ENCODE results near the gene MTA1. TPM values are rescaled to one million over a fixed set of nuclear protein-coding genes. Genes with fewer than 3 reads are reported as not detected.

MTA1 gene
- total RNA-seq, 2 donors from 2014 or later: 93.4 to 252 TPM

- Mint-ChIP-seq H3K27me3 (no peaks in the 10 kb centered on the region), H3K27ac (peak overlapping the region in 1 of 2 donors; percentile 0), H3K36me3 (no peaks in the 10 kb centered on the region), H3K4me1 (ENCODE audit: low read depth in 2 of 2) (peaks cover 31 to 33% of the 10 kb centered on the region in 2 donors), H3K4me3 (peak overlapping the region; percentile 14), H3K9me3 (no peaks in the 10 kb centered on the region)
- DNase-seq (ENCODE audit: low spot score): no peak
- ATAC-seq: no peak
These were observed 64.7 kb downstream of the MTA1 start for GRCh38 chr14:105484069-105484996.

DNA sequence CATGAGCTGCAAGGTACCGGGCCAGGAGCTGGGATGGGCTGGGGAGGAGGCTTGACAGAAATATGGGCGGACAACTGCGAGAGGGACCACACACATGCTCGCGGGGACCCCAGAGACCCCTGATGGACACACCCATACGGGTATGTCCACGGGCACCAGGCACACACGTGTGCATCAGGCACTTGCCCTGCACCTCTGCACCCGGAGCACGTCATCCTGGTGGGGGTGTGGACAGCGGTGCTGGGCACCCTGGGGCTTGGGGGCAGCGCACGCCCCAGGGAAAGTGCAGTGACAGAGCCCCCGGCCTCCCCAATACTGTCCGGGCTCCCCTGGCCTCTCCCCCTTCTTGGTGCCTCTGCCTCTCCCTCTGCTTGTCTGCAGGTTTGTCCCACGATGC lies 65.4 kb downstream of the MTA1 start:
- ATAC-seq (no peak), DNase-seq (ENCODE audit: low spot score) (no peak)
- no peaks in the 10 kb centered on the region for H3K27me3 Mint-ChIP-seq
- H3K27ac Mint-ChIP-seq: no peak overlapping the region
- peaks cover 36% of the 10 kb centered on the region in 2 donors for H3K4me1 Mint-ChIP-seq (ENCODE audit: low read depth in 2 of 2)
- H3K9me3 Mint-ChIP-seq: no peaks in the 10 kb centered on the region
- no peaks in the 10 kb centered on the region for H3K36me3 Mint-ChIP-seq
- no peak overlapping the region for H3K4me3 Mint-ChIP-seq

DNA sequence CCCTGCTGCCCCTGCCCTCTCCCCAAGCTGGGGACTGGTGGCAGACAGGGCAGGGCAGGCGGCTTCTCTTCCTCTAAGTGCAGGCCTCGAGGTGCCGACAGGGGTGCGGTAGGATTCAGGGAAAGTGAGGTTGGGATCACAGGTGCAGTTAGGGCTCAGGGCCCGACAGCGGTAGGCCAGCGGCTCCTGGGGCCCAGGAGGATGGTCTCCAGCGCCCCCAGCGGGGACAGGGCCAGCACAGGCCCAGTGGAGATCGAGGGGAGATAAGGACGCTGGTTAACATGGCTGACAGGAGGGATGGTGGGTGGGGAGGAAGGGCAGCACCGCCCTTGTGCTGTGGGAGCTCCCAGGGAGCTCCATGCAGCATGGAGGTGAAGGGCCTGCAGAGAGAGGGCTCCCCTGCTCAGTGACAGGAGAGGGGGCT lies 66.1 kb downstream of the MTA1 start:
- Mint-ChIP-seq H3K9me3 (no peaks in the 10 kb centered on the region), H3K27me3 (no peaks in the 10 kb centered on the region), H3K4me1 (ENCODE audit: low read depth in 2 of 2) (peaks cover 31 to 36% of the 10 kb centered on the region in 2 donors), H3K27ac (peak overlapping the region in 1 of 2 donors; percentile 64), H3K36me3 (no peaks in the 10 kb centered on the region), H3K4me3 (no peak overlapping the region)
- ATAC-seq: no peak
- DNase-seq (ENCODE audit: low spot score): no peak

DNA sequence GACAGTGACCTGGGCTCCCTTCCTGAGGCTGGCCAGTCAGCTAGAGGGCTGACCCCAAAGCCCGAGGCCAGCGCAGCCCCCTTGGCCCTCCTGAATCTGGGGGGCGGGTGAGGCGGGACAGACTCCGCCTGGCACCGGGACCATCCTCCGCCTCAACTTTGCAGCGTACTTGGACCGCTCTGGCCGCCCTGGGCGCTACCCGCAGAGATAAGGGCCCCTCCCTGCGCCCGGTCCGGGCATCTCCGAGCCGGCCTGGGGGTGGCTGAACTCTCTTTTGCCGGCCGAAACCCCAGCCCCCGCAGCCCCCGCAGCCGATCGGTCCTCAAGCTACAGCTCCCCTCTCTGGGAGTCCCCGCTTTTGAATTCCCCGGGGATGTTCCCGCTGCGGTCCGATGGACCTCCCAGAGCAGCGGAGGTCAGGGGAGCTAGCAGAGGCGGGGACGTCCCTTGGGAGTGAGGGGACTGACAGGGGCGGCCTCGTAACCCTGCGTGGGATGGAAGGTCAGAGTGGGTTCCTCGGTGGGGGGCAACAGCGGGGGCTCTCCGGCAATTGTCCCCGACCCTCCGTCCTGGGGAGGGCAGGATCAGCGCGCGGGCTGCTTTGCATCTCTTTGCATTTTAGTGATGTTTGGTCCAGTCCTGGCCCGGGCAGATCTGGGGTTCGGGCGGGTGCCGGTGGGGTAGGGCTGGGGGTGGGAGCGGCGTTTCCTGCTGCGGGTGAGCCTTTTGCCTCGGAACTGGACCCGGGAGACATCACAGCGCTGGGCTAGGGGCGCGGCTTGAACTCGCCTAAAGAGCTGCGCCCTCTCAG lies 66.7 kb downstream of the MTA1 start, which contains the start of gene CRIP1:
TSS of gene CRIP1 (plus strand) at position 724 of the 811 bp plus-strand sequence. CDS start 374 bp downstream, outside the sequence.
- H3K9me3 Mint-ChIP-seq: no peaks in the 10 kb centered on the region
- peak within 1 kb of the TSS; percentile 49 to 64 for H3K27ac Mint-ChIP-seq
- H3K4me3 Mint-ChIP-seq: peak within 1 kb of the TSS; percentile 73
- ATAC-seq (no peak), DNase-seq (ENCODE audit: low spot score) (peak; percentile 78)
- peaks cover 25 to 33% of the 10 kb centered on the region in 2 donors for H3K4me1 Mint-ChIP-seq (ENCODE audit: low read depth in 2 of 2)
- no peaks in the 10 kb centered on the region for H3K27me3 Mint-ChIP-seq
- H3K36me3 Mint-ChIP-seq: no peaks in the 10 kb centered on the region

DNA sequence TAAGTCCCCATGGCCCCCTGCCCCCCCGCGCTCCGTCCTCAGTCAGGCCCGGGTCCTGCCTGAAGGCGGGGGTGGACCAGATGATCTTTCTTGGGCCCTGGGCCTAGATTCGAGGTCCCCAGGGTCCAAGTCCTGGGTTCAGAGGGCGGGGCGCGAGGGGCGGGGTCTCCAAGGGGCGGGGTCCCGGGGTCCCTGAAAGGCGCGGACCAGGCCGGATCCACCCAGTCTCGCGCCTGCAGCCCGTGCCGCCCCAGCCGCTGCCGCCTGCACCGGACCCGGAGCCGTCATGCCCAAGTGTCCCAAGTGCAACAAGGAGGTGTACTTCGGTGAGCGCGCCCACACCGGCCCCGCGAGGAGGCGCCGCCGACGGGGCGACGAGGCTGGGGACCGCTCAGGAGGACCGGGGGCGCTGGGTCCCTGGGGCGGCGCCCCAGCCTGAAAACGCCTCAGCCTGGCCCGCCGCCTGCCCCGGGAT lies 67.4 kb downstream of the MTA1 start:
- DNase-seq (ENCODE audit: low spot score) (no peak), ATAC-seq (no peak)
- Mint-ChIP-seq H3K27ac (no peak overlapping the region), H3K9me3 (no peaks in the 10 kb centered on the region), H3K4me1 (ENCODE audit: low read depth in 2 of 2) (peaks cover 25 to 34% of the 10 kb centered on the region in 2 donors), H3K4me3 (peak overlapping the region; percentile 73), H3K27me3 (no peaks in the 10 kb centered on the region), H3K36me3 (no peaks in the 10 kb centered on the region)

GRCh38 chr14:105487449-105487985 lies 67.9 kb downstream of the MTA1 start:
- ATAC-seq: no peak
- peaks cover 21 to 29% of the 10 kb centered on the region in 2 donors for H3K4me1 Mint-ChIP-seq (ENCODE audit: low read depth in 2 of 2)

DNA sequence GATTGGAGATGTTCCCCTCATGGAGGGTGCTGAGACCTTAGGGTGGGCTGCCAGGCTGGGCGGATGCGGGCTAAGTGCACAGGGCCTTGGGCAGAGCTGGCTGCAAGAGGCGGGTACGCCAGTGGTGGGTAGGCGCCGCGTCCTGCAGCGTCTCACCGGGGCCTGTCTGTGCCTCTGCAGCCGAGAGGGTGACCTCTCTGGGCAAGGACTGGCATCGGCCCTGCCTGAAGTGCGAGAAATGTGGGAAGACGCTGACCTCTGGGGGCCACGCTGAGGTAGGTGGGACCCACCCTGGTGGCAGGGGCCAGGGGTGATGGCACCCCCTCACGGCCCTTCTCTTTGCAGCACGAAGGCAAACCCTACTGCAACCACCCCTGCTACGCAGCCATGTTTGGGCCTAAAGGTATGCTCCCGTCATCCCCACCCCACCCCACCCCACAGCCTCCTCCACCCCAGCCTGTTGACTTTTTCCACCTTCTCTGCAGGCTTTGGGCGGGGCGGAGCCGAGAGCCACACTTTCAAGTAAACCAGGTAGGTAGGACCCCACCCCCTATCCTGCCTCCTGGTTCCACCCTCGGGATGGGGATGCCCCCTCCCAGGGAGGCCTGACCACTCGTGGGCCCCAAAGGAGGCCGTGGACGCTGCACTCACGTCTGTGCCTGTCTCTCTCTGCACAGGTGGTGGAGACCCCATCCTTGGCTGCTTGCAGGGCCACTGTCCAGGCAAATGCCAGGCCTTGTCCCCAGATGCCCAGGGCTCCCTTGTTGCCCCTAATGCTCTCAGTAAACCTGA lies 68.6 kb downstream of the MTA1 start:
- Mint-ChIP-seq H3K27ac (peak overlapping the region; percentile 41 to 49), H3K4me3 (peak overlapping the region; percentile 73), H3K27me3 (no peaks in the 10 kb centered on the region), H3K4me1 (ENCODE audit: low read depth in 2 of 2) (peaks cover 21 to 29% of the 10 kb centered on the region in 2 donors), H3K9me3 (no peaks in the 10 kb centered on the region), H3K36me3 (no peaks in the 10 kb centered on the region)
- no peak for DNase-seq (ENCODE audit: low spot score)
- no peak for ATAC-seq

More at GRCh38 chr14:105487449-105487985, 67.9 kb downstream of the MTA1 start:
- H3K9me3 Mint-ChIP-seq: no peaks in the 10 kb centered on the region
- H3K27me3 Mint-ChIP-seq: no peaks in the 10 kb centered on the region
- peak; percentile 82 for DNase-seq (ENCODE audit: low spot score)
- H3K27ac Mint-ChIP-seq: peak overlapping the region; percentile 41 to 49
- peak overlapping the region; percentile 73 for H3K4me3 Mint-ChIP-seq
- no peaks in the 10 kb centered on the region for H3K36me3 Mint-ChIP-seq

DNA sequence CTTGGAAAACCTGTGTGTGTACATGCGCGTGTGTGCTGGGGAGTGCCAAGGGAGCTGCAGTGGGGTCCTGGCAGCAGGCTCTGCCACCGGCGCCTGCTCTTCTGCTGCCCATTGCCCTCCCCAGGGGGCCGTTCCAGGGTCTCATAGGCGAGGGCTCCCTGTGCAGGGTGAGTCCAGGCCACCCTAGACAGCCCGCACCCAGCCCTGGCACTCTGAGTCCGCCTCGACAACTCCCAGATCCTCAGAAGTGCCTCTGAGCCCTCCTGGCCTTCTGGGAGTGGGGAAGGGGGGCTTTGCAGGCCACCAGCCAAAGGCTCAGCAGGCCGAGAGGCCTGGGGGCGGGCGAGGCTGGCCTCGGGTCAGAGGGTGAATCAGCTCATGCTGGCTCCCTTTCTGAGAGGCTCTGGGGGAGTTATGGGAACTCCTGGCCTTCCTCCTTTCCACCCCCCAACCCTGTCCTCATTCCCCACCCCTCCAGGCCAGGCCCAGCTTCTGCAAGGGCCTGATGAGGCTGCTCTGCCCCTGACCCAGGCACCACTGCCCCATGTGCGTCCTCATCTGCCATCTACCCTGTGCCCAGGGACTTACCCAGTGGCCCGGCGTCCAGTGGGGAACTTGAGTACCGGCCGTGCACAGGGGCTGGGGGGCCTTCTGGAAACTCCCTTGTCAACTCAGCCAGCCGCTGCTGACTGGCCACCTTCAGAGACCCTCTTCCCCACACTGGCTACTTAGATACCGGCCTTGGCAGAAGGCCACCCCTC lies 69.3 kb downstream of the MTA1 start:
- peak overlapping the region; percentile 81 for H3K4me3 Mint-ChIP-seq
- H3K27me3 Mint-ChIP-seq: no peaks in the 10 kb centered on the region
- H3K36me3 Mint-ChIP-seq: no peaks in the 10 kb centered on the region
- peaks cover 21 to 29% of the 10 kb centered on the region in 2 donors for H3K4me1 Mint-ChIP-seq (ENCODE audit: low read depth in 2 of 2)
- H3K27ac Mint-ChIP-seq: peak overlapping the region; percentile 69 to 82
- no peak for ATAC-seq
- DNase-seq (ENCODE audit: low spot score): no peak
- H3K9me3 Mint-ChIP-seq: no peaks in the 10 kb centered on the region

- Mint-ChIP-seq H3K4me3 (peak overlapping the region; percentile 81), H3K4me1 (ENCODE audit: low read depth in 2 of 2) (peaks cover 15 to 23% of the 10 kb centered on the region in 2 donors), H3K36me3 (no peaks in the 10 kb centered on the region), H3K27ac (peak overlapping the region; percentile 69 to 82), H3K27me3 (no peaks in the 10 kb centered on the region), H3K9me3 (no peaks in the 10 kb centered on the region)
- ATAC-seq (no peak), DNase-seq (ENCODE audit: low spot score) (peak; percentile 82)
These were observed 70.1 kb downstream of the MTA1 start for GRCh38 chr14:105489542-105490266.

DNA sequence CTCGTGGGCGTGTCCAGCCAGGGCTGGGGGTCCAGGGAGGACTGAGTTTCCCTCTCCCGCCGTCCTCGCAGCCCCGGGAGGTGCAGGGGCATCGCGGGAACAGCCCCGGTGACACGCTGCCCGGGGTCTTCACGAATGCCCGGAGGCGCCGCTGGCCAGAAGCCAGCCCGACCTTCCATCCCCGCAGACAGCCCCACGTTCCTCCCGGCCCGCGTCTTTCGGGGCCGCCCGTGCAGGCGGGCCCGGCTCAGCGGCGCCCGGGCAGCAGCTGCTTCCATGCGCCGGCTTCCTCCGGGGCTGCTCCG lies 70.6 kb downstream of the MTA1 start:
- Mint-ChIP-seq H3K4me1 (ENCODE audit: low read depth in 2 of 2) (peaks cover 14 to 23% of the 10 kb centered on the region in 2 donors), H3K9me3 (no peaks in the 10 kb centered on the region), H3K27me3 (no peaks in the 10 kb centered on the region), H3K36me3 (no peaks in the 10 kb centered on the region), H3K27ac (no peak overlapping the region), H3K4me3 (no peak overlapping the region)
- DNase-seq (ENCODE audit: low spot score): no peak
- ATAC-seq: peak in 1 of 2 donors; percentile 0

DNA sequence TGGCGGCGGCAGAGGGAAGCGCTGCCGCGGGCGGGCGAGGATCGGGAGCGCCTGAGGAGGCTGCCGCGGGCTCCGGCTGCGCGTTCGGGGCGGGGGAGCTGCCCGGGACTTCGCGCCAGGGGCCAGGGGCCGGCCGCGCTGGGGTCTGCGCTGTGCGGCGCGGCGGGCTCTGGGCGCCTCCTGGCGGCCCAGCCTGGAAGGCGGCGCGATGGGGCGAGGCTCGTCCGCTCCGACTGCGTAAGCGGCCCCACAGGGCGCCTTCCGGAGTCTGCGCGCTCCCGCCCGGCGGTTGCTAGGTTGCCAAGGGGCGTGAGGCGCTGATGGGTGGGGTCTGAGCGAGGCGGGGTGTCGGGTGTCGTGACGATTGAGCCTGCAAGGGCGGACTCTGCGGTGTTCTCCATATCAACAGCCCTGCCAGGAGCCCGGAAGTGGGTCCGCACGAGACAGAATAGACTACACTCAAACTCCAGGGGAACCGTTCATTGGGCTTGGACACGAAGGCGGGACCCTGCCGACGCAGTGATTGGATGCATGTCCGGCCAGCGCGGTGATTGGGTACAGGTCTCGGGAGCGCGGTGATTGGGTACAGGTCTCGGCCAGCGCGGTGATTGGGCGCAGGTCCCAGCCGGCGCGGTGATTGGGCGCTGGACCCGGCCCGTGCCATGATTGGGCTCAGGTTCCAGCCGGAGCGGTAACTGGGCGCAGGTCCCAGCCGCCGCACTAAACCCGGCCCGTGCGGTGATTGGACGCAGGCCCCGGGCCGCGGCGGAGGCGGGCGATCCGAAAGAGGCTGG lies 71.1 kb downstream of the MTA1 start, which contains the start of gene TEDC1:
TSS of gene TEDC1 (plus strand) at position 675 of the 794 bp plus-strand sequence. CDS start 130 bp downstream, outside the sequence.
- H3K27ac Mint-ChIP-seq: peak within 1 kb of the TSS; percentile 79 to 85
- peaks cover 14 to 19% of the 10 kb centered on the region in 2 donors for H3K4me1 Mint-ChIP-seq (ENCODE audit: low read depth in 2 of 2)
- H3K4me3 Mint-ChIP-seq: peak within 1 kb of the TSS; percentile 96
- no peaks in the 10 kb centered on the region for H3K9me3 Mint-ChIP-seq
- ATAC-seq (peak; percentile 87 to 89), DNase-seq (ENCODE audit: low spot score) (peak; percentile 100)
- no peaks in the 10 kb centered on the region for H3K27me3 Mint-ChIP-seq
- H3K36me3 Mint-ChIP-seq: no peaks in the 10 kb centered on the region
